ENCODE data around the gene SH2D3C.
A peak's percentile ranks its signal among the peaks of the same experiment; 100 is the strongest.

The SH2D3C gene

DNA sequence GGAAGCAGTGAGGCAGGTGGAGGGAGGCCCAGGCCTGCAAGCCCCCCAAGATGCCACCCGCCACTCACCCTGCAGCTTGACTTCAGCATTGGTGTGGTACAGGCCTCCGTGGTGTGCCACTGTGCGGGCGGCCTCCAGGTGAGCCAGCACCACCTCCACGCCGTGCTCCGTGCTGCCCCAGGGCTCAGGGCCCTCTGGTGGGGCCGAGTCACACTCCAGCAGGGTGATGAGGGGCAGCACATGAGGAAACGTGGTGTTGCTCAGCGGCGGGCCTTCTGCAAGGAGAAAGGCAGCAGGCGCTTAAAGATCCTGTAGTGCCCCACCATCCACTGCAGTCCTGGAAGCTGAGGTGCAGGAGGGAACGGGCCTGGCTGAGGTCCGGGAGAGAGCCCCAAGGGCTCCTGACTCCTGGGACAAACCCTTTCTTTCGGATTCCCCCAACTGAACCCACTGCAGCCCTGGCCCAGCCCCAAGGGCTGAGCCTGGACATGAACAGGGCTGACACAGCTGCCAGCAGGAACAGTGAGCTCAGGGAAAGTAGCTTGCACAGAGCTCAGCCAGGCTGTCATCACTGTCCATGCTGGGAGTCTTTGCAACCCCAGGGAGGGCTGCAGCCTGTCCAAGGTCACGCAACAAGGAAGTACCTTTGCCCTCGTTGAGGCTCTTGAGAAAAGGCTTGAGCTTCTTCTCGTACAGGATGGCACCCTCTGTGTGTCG is 38.7 kb downstream of the SH2D3C start:
- DNase-seq, result no peak

DNA sequence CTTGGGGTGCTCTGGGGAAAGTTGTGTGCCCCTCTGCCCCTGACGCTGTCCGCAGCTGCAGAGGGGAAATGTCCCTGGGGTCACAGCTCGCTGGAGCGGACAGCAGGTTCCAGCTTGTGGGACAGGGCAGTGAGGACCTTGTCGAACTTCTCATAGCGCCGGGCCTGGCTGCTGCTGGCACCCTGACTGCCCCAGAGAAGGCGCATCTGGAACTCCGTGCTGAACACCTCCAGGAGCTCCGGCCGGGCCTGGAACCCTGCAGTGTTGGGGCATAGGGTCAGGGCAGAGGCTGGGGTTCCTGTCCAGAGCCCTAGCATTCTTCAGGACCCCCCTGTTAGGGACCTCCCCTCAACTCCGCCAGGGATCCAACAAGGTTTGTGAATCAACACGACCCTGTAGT is 39.8 kb downstream of the SH2D3C start:
- no peak for DNase-seq

DNA sequence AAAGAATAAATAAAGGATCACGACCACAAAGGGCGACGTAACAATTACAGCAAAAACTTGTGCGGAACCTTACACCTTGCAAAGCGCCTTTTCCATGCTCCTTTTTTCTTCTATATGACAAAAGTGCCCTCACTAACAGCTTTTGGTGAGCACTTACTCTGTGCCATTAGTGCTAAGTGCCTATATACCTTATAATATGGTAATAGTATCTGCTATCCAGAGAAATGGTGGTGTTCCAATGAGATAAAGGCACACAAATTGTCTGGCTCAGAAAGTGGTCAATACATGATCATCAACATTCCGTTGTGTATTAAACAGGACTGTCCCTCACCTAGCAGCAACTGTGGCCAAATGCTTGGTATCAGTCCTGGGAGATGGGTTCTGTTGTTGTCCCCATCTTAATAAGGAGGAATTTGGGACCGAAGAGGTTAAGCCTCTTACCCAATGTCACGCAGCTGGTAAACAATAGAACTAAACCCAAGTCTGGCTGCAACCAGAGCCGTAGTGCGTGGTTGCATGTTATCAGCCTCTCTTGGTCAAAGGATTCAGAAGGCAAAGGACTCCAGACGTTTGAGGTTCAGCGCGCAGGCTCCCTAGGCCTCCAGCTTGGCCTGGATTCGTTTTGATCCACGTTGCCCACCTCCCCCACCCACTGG is 42.8 kb downstream of the SH2D3C start:
- no peak for DNase-seq

DNA sequence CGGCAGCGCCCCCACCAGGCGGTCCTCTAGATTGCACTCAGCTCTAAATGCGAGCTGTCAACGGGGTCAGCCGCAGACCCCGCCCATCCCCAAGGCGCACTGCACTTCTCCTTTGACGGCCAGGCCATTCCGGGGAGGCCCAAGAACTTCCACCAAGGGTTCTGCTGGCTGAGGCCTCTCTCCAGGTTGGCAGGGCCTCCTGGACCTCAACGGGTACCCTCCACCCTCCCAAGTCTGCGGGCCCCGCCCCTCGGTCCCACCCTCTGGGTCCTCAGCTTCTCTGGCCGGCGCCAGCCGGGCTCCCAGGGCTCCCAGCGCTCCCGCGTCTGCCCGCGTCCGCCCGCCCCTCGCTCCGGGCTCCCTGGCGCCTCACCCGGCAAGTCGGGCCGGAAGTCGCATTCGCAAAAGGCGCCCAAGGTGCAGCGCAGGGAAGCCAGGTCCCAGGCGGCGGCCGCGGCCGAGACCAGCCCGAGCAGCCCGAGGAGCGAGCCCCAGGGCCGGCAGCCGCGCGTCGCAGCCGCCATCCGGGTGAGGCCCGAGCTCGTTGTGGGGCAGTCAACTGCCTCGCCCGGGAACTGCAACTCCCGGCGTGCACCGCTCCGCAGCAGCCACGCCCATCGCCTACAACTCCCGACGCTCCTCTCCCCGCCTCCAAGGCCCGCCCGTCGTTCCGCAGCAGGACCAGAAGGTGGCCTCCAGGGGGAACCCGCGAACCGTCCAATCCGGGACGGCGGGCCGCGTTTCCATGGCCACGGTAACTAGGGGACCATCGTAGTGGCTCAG is 43.5 kb downstream of the SH2D3C start, which contains the start of gene TOR2A:
TOR2A (minus strand) TSS at position 548 of the 783 bp plus-strand sequence; CDS start at position 524, 24 bp downstream.
- DNase-seq, result peak; percentile 97

DNA sequence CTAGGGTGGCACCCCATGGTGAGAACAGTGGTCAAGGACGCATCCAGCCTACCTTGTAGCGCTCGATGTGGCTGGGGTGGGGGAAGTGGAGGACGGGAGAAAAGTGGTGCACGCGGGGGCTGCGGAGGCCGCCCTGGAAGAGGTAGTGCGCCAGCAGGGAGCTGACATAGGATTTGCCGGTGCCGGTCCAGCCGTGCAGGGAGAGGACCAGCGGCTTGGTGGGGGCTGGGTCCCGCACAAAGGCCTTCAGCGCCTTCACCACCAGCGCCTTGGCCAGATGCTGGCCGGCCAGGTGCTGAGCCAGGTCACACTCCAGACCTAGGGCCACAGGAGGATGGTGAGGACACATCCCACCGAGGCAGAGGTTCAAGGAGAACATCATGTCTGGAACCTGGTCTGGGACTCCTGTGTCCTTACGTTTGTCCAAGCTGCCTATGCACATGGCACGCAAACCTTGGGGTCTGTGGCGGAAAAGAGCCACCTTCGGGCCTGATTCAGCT is 44.2 kb downstream of the SH2D3C start:
- DNase-seq, result no peak

DNA sequence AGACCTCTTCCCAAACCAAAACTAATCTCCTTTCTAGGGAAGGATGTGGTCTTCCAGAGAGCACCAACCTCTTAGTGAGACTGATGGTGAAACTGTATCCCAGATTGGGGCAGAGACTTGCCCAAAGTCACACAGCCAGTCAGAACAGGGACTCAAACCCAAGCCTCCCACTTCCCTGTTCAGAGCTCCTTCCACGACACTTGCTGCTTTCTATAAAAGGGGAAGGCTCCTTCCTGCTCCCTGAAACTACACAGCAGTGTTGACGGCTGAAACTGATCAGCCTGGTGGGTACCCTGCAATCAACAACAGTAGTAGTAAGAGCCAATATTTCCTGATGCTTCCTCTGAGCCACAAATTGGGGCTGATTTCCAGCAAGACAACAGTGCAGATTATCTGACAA is 44.9 kb downstream of the SH2D3C start:
- DNase-seq, result no peak

DNA sequence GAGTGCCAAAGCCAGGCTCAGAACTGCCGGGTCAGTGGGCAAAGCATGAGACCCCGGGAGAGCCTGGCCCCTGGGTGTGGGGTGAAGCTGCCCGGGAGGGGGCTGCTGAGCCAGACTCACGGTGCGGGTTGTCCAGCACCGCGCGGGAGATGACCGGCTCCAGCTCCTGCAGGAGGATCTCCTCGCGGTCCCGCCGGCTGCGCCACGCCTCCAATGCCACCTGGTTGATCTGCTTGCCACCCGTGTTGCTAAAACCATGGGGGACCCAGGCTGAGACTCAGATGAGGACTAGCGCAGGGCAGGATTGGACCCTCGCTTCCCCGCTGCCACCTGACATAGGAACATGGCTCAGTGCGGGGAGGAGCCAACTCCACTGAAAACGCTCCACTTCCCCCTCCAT is 46.0 kb downstream of the SH2D3C start:
- no peak for DNase-seq

DNA sequence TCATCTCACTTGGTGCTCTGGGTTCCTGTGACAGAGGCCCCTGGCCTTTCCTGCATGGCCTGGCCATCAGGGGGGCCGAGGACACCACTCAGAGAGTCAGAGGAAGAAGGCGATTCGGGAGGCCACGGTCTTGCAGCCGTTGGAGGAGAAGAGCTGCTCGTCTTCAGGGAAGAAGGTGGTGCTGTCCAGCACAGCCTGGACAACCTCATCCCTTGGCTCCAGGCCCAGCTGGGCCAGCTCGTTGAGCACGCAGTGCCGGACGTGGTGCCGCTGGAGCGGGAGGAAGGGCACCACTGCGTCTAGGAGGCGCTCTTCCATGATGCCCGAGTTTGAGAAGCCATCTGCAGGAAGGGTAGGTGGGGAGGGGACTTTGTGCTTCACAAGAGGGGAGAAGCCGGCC is 46.5 kb downstream of the SH2D3C start:
- no peak for DNase-seq

DNA sequence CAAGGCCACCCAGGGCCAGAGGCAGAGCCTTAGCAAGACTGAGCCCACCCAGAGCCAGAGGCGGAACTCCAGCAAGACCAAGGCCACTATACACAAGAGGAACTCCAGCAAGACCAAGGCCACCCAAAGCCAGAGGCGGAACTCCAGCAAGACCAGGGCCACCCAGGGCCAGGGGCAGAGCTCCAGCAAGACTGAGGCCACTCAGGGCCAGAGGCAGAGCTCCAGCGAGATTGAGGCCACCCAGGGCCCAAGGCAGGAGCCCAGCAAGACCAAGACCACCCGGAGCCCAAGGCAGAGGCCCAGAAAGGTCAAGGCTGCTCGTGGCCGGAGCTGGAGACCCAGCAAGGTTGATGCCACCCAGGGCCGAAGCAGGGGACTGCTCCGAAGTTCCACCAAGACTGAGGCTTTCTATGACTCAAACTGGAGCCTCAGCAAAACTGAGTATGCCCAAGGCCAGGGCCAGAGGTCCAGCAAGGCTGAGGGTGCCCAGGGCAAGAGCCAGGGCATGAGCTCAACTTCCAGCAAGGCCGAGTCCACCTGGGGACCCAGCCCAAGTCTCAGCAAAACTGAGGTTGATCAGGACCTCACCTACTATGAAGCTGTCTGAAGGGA is 47.6 kb downstream of the SH2D3C start:
- no peak for DNase-seq

DNA sequence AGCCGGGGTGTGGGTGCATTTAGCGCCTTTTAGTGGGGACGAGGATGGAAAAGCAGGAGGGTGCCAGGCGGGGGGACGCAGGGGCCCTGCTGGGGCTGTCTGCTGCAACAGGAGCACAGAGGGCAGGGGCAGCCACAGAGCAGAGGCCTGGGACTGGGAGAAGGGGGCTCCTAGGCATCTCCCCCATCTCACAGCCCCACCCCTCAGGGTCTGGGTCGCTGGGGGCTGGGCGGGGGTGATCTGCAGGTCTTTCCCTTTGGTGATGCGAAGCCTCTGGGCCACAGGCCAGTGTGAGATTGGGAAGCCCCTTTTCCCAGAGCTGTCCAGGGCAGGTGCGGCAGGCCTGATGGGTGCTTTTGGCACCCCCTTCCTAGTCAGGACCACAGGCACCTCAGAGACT is 48.2 kb downstream of the SH2D3C start:
- DNase-seq, result no peak

DNA sequence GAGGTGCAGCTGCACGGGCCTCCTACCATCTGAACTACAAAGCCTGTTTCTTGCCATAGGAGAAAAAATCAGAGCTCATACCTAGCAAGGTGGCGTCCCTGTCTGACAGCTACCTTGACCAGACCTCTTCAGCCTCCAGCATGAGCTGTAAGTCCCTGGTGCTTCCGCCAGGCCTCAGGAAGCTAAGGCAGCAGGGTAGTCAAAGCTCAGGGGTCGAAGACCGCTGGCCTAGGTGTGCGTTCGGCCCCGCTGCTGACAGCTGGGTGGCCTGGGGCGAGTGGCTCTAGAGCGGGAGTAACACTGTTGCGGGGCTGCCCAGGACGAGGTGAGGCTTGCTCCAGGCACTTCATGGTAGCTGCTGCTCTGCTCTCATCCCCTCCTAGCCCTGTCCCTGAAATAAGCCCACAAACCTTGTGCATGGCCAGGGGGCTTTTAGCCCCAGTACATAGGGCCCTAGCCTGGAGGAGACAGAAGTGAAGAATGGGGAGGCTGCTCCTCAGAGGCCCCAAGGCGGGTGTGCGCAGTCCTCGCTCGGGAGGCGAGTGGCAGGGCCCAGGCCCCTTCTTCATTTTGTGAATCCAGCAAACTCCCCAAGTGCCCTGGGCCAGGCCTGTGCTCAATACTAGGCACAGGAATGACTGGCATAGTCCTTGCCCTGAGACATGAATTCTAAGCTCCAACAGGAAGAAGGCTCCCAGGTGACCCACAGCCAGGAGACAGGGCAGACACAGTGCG is 48.8 kb downstream of the SH2D3C start:
- DNase-seq, result no peak

DNA sequence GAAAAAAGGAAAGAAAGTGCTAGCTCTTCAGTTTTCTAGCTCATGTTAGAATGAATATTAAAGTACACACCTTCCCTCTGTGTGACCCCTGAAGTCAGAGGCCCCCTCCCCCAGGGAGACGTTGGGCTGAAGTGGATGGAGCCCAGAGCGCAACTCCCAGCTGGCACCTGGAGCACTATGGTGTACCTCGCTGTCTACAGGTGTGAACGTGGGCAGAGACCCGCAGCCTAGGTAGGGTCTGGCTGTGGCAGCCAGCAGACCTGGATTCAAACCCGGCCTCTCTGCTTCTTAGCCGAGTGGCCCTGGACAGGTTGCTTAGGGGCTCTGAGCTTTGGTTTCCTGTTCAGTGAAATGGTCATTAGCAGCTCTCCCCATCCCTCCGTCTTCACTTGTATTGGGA is 49.7 kb downstream of the SH2D3C start:
- DNase-seq, result no peak

DNA sequence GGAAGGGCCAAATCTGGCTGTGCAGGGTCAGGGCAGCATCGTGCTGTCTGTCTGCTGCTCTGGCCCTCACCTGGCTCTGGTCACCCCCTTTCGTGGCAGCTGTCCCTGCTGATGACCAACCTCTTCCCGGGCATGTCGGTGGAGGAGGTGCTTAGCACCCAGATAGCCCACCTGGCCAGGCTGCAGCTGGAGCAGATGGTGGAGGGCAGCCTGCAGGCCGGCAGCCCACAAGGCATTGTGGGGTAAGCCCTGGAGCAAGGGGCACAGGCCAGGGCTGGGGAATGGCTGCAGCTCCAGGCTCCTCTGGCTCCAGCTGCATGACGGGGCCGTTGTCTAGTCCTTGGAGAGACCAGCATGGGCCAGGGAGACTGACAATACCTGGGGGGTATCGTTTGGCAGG is 51.6 kb downstream of the SH2D3C start:
- no peak for DNase-seq

DNA sequence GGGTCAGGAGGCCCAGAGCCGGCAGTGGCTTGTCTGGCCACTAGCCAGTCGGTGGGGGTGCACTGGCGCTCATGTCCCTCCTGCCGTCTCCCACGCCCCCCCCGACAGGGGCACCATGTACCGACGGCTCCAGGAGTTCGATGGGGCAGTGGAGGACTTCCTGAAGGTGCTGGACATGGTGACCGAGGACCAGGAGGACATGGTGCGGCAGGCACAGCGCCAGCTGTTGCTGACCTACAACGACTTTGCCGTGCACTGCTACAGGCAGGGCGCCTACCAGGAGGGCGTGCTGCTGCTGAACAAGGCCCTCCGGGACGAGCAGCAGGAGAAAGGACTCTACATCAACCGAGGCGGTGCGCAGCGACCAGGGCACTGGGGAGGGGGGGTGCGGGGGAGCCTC is 54.5 kb downstream of the SH2D3C start:
- DNase-seq, result no peak

DNA sequence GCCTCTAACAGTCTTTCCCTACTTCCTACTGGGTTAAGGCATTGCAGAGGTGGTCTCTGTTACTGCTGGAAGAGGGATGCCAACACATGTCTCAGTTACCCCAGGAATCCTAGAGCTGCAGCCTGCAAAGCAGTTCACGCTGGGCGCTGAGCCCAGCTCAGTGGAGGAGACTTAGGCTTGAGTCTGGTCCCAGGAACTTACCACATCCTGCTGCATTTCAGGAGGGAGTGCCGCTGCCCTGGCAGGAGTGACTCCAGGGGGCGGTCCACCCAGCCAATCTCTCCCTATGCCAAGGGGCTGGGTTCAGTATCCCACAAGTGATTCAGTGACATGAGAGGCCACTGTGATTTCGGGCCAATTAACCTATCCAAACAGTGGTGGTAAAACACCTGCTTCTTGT is 55.0 kb downstream of the SH2D3C start:
- peak; percentile 59 for DNase-seq

DNA sequence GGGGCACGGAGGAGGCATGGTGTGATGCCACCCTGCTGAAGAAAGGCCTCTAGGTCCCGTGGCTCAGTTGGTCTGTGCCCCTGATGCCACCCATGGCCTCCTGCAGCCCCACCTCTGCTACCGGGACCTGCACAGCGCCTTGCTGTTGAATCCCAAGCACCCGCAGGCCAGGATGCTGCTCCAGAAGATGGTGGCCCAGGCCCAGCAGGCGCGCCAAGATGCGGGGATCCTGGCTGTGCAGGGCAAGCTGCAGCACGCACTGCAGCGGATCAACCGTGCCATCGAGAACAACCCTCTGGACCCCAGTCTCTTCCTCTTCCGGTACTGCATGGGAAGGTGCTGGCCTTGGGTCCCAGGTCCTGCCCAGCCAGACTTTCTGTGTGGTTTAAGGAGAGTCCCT is 55.5 kb downstream of the SH2D3C start:
- no peak for DNase-seq

DNA sequence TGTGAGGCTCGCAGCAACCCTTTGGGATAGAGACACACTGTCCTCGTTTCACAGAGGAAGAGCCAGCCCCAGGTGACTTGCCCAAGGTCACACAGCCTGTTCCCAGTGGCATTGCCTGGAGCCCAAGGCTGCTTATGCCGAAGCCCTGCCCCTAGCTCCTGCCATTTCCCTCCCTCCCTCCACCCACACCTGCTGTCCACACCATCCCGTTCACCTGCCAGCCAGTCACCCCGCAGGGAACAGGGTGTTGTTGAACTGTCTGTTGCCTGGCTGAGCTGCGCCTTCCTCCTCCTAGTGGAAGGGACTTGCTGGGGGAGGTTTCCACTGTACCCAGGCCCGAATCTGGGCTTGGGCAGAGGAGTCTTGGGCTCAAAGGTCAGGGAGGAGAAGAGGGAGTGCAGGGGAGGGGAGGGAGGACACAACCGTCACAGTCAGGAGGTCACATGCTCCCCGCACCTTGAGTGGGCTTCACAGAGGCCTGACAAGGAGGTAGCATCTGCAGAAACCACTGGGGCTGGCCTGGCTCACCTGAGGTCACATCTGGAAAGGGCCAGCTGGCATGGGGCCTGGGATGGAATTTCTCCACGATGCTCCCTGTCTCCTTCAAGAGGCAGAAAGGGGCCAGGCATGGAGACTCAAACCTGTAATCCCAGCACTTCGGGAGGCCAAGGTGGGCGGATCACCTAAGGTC is 56.3 kb downstream of the SH2D3C start:
- DNase-seq, result peak; percentile 70

DNA sequence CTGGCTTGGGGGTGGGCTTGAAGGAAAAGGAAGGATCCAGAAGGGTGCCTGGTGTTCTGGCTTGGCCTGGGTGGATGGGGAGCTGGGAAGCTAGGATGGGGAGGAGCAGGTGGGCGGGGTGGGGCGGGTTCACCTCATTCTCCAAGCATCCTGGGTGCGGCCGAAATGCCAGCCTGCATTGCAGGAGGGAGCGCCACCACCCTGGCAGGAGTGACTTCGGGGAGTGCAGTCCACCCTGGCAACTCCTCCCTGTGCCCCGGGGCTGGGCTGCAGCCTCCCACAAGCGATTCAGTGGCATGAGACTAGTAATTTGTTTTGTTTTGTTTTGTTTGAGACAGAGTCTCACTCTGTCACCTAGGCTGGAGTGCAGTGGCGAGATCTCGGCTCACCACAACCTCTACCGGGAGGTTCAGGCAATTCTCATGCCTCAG is 57.1 kb downstream of the SH2D3C start:
- DNase-seq, result peak; percentile 90

DNA sequence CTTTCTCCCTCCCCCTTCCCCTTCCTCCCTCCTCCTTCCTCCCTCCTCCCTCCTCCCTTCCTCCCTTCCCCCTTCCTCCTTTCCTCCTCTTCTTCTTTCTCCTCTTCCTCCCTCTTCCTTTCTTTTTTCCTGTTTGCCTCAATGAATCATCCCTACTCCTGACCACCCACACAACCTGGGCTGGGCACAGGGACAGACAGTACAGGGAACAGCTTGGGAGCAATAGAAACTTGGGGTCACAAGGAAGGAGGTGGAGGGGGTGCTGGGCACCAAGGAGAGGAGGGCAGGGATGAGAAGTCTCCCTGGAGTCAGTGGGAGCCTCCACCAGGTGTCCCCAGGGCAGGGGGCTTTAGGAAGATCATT is 57.6 kb downstream of the SH2D3C start:
- DNase-seq, result no peak

DNA sequence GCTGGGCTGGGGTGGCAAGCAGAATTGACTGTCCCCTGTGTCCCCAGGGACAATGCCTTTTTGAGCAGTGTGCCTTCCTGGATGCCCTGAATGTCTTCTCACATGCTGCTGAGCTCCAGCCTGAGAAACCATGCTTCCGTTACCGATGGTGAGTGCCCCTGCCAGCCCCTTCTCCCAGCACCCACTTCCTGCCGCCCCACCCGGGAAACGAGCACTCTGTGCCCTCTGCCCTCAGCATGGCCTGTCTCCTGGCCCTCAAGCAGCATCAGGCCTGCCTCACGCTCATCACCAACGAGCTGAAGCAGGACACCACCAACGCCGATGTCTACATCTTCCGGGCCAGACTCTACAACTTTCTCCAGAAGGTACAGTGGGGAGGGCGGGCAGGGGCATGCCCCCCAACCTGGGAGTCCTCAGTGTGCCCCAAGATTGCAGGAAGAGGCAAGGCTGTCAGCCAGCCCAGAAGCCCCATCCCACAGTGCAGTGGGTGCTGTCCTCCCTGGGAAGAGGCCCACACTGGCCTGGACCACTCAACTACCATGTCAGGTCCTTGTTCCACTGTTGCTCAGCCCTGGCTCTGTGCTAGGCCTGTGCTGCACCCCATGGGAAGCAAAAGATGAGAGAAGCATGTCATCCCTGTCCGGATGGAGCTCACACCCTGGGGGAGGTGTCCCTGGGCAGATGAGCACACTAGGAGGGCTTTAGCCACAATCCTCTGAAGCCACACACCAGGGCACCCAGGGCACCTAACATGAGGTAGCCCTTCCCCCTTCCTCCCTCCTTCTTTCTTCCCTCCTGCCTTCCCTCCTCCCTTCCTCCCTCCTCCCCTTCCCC is 58.2 kb downstream of the SH2D3C start:
- no peak for DNase-seq

DNA sequence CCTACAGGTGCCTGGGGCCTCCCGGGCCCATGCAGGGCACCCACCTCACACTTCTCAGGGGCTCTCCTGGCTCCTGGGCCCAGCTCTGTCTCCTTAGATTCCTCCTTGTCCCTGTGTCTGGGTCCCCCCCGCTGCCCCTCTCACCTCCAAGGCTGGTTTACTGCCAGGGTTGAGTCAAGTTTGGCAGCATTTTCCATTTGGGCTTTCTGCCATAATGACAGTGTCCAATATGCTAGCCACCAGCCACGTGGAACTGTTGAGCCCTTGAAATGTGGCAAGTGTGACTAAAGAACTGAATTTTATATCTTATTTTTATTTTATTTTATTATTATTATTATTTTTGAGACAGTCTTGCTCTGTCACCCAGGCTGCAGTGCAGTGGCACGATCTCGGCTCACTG is 60.7 kb downstream of the SH2D3C start:
- no peak for DNase-seq

Data from COR-L47 (cell line).